GM23338 (cell line): ENCODE results near the gene OR2A5. TPM values are rescaled to one million over a fixed set of nuclear protein-coding genes. Genes with fewer than 3 reads are reported as not detected.
A peak's percentile ranks its signal among the peaks of the same experiment; 100 is the strongest.

Source experiments
- ATAC-seq: fragments of 200-7000 bp; cut with Tn5 transposase; 3 replicates; pipeline ENCODE4 v1.9.1; 2020
- DNase-seq: peaks from one replicate; pipeline ENCODE4 v3.0.0-alpha.2; 2015; ENCODE audit warnings: low spot score
- H2AFZ ChIP-seq: fragments of 200-600 bp; sonication (generic); 2 replicates; pipeline ENCODE4 v1.8.0; 2016; ENCODE audit warnings: antibody characterized with exemption, mild to moderate bottlenecking, moderate library complexity
- H3F3A ChIP-seq: fragments of 200-600 bp; sonication (generic); replicated peaks from 2 replicates; pipeline ENCODE4 v1.8.0; 2017; ENCODE audit warnings: antibody characterized with exemption, mixed run types, low read depth
- H3K27ac ChIP-seq: fragments of 200-600 bp; sonication (generic); 2 replicates; pipeline ENCODE4 v1.6.1; 2016; ENCODE audit warnings: low read depth
- H3K27me3 ChIP-seq: fragments of 200-600 bp; sonication (generic); 2 replicates; pipeline ENCODE4 v1.8.0; 2016; ENCODE audit warnings: mild to moderate bottlenecking, mixed run types, moderate library complexity; ENCODE audit not compliant: insufficient read depth
- H3K36me3 ChIP-seq: fragments of 200-600 bp; sonication (generic); 2 replicates; pipeline ENCODE4 v1.8.0; 2016; ENCODE audit warnings: mild to moderate bottlenecking; ENCODE audit not compliant: insufficient read depth
- H3K4me1 ChIP-seq: fragments of 200-600 bp; sonication (generic); 2 replicates; pipeline ENCODE4 v1.8.0; 2016; ENCODE audit warnings: mild to moderate bottlenecking, moderate library complexity; ENCODE audit not compliant: insufficient read depth
- H3K4me2 ChIP-seq: fragments of 200-600 bp; sonication (generic); 2 replicates; pipeline ENCODE4 v1.7.1; 2017; ENCODE audit warnings: mixed run types
- H3K4me3 ChIP-seq: fragments of 200-600 bp; sonication (generic); 2 replicates; pipeline ENCODE4 v1.6.1; 2016; ENCODE audit warnings: mixed run types
- H3K79me2 ChIP-seq: fragments of 200-600 bp; sonication (generic); replicated peaks from 2 replicates; pipeline ENCODE4 v1.8.0; 2017; ENCODE audit warnings: mild to moderate bottlenecking; ENCODE audit not compliant: insufficient read depth
- H3K9me2 ChIP-seq: fragments of 200-600 bp; sonication (generic); 2 replicates; pipeline ENCODE4 v1.8.0; 2017; ENCODE audit not compliant: insufficient read depth
- H4K20me1 ChIP-seq: fragments of 200-600 bp; sonication (generic); replicated peaks from 2 replicates; pipeline ENCODE4 v1.8.0; 2017; ENCODE audit warnings: mild to moderate bottlenecking; ENCODE audit not compliant: insufficient read depth
- H3K27ac Mint-ChIP-seq: 2 replicates; pipeline ENCODE4 v1.8.0; 2020; ENCODE audit warnings: inconsistent platforms, mild to moderate bottlenecking, moderate library complexity, mixed read lengths
- H3K27me3 Mint-ChIP-seq: 3 replicates; pipeline ENCODE4 v1.8.0; 2022; ENCODE audit warnings: low read depth, mild to moderate bottlenecking, moderate library complexity, mixed read lengths, inconsistent platforms; ENCODE audit not compliant: insufficient read depth, poor library complexity
- H3K36me3 Mint-ChIP-seq: 3 replicates; pipeline ENCODE4 v1.8.0; 2021; ENCODE audit warnings: low read depth, mild to moderate bottlenecking, inconsistent platforms, moderate library complexity, mixed read lengths
- H3K4me1 Mint-ChIP-seq: 3 replicates; pipeline ENCODE4 v1.8.0; 2020; ENCODE audit warnings: mild to moderate bottlenecking, inconsistent platforms, mixed read lengths
- H3K4me3 Mint-ChIP-seq: 3 replicates; pipeline ENCODE4 v1.8.0; 2021; ENCODE audit warnings: moderate library complexity, mild to moderate bottlenecking, inconsistent platforms, mixed read lengths
- H3K9me3 Mint-ChIP-seq: 3 replicates; pipeline ENCODE4 v1.8.0; 2020; ENCODE audit warnings: moderate library complexity, mild to moderate bottlenecking, inconsistent platforms, mixed read lengths
- CREB1 ChIP-seq: fragments of 250-450 bp; sonication (Bioruptor Pico); IDR thresholded peaks from 2 replicates; pipeline ENCODE4 v1.5.0; 2020; ENCODE audit warnings: low read depth, mild to moderate bottlenecking, moderate library complexity
- EZH2 ChIP-seq: fragments of 200-600 bp; sonication (generic); IDR thresholded peaks from one replicate; pipeline ENCODE4 v1.8.0; 2017; ENCODE audit warnings: antibody characterized with exemption, mild to moderate bottlenecking, low read depth; ENCODE audit not compliant: unreplicated experiment
- EZH2phosphoT487 ChIP-seq: fragments of 200-600 bp; sonication (generic); IDR thresholded peaks from one replicate; pipeline ENCODE4 v1.8.1; 2018; ENCODE audit warnings: antibody characterized with exemption; ENCODE audit not compliant: unreplicated experiment
- JUNB ChIP-seq: IDR thresholded peaks from one replicate; pipeline ENCODE4 v1.6.1; 2016; ENCODE audit warnings: antibody characterized with exemption; ENCODE audit not compliant: unreplicated experiment
- POLR2AphosphoS5 ChIP-seq: IDR thresholded peaks from 2 replicates; pipeline ENCODE4 v1.6.1; 2016; ENCODE audit warnings: antibody characterized with exemption, low read depth
- STAT1 ChIP-seq: IDR thresholded peaks from one replicate; pipeline ENCODE4 v1.6.1; 2016; ENCODE audit warnings: antibody characterized with exemption; ENCODE audit not compliant: unreplicated experiment
- ZNF114 ChIP-seq: fragments of 250-450 bp; sonication (Bioruptor Pico); IDR thresholded peaks from 2 replicates; pipeline ENCODE4 v1.5.0; 2020; ENCODE audit warnings: mild to moderate bottlenecking, moderate library complexity
- ZNF331 ChIP-seq: fragments of 250-450 bp; sonication (Bioruptor Pico); IDR thresholded peaks from 2 replicates; pipeline ENCODE4 v1.5.0; 2020; ENCODE audit warnings: low read depth, mild to moderate bottlenecking, moderate library complexity
- polyA plus RNA-seq: library from polyadenylated mRNA; unstranded; fragments of >200 nt; fragmentation: Nextera tagmentation; extraction: Ambion mirVana; gene quantifications from 2 replicates; pipeline ENCODE4 v1.2.1, GENCODE V29; 2016
- total RNA-seq: library from RNA; depleted of rRNA; stranded (reverse); fragments of >200 nt; shearing (Covaris generic); gene quantifications from 2 replicates; pipeline ENCODE4 v1.2.3, GENCODE V29; 2014
- TF ChIP-seq, protein P1 (sequence below), 2 experiments: fragments of 200-600 bp in 1 of 2; sonication (generic) in 1 of 2; conservative IDR thresholded peaks; 2 replicates each; pipeline versions ENCODE4 v1.5.1 to v1.6.1; 2016 to 2017; ENCODE audit warnings: antibody characterized with exemption in 2 of 2, low read depth in 2 of 2, mild to moderate bottlenecking in 2 of 2, moderate library complexity in 1 of 2
- TF ChIP-seq, protein P2 (sequence below): IDR thresholded peaks from 2 replicates; pipeline ENCODE4 v1.6.1; 2016; ENCODE audit warnings: antibody characterized with exemption

The OR2A5 gene
- total and polyA plus RNA-seq, 2 experiments from 2014 or later: not detected

DNA sequence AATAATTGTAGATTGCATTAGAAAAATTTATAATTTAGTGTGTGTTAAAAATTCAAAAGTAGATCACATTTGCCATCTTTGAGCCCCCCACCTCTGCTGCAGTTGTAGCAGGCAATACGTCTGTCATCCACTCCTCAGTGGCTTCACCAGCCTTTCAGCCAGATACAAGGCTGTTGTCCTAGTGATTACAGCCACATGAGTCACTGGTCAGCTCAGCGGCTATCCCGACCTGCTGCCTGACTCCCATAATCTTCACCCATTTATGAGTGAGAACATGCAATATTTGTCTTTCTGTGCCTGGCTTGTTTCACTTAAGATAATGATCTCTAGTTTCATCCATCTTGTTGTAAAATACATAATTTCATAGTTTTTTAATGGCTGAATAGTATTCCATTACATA is 9.2 kb downstream of the OR2A5 start (continued):
- TF ChIP-seq STAT1 (no peak), ZNF114 (CRISPR knock-in tag) (no peak)

- Histone ChIP-seq H3K4me3 (no peak overlapping the region), H4K20me1 (no peaks in the 10 kb centered on the region), H3K27ac (no peak overlapping the region), H3K4me2 (no peak overlapping the region), H3K36me3 (no peaks in the 10 kb centered on the region), H2AFZ (peak overlapping the region; percentile 77; the same call in 1 of the 2 replicates), H3K9me2 (no peaks in the 10 kb centered on the region; the same call in 1 of the 2 replicates), H3K4me1 (no peaks in the 10 kb centered on the region), H3F3A (no peaks in the 10 kb centered on the region), H3K27me3 (no peaks in the 10 kb centered on the region), H3K79me2 (no peaks in the 10 kb centered on the region)
- peaks cover 12% of the 10 kb centered on the region for H3K4me1 Mint-ChIP-seq
- ATAC-seq (peak; percentile 58), DNase-seq (peak; percentile 85)
- H3K4me3 Mint-ChIP-seq: no peak overlapping the region
- peaks cover 13% of the 10 kb centered on the region; the same call in 2 of the 3 replicates for H3K9me3 Mint-ChIP-seq
- no peak overlapping the region for H3K27ac Mint-ChIP-seq
- peaks cover 12% of the 10 kb centered on the region for H3K36me3 Mint-ChIP-seq
- no peaks in the 10 kb centered on the region for H3K27me3 Mint-ChIP-seq
- no peak for TF ChIP-seq EZH2
- TF ChIP-seq, protein P1, sequence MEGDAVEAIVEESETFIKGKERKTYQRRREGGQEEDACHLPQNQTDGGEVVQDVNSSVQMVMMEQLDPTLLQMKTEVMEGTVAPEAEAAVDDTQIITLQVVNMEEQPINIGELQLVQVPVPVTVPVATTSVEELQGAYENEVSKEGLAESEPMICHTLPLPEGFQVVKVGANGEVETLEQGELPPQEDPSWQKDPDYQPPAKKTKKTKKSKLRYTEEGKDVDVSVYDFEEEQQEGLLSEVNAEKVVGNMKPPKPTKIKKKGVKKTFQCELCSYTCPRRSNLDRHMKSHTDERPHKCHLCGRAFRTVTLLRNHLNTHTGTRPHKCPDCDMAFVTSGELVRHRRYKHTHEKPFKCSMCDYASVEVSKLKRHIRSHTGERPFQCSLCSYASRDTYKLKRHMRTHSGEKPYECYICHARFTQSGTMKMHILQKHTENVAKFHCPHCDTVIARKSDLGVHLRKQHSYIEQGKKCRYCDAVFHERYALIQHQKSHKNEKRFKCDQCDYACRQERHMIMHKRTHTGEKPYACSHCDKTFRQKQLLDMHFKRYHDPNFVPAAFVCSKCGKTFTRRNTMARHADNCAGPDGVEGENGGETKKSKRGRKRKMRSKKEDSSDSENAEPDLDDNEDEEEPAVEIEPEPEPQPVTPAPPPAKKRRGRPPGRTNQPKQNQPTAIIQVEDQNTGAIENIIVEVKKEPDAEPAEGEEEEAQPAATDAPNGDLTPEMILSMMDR (conservative IDR thresholded peaks at IDR 0.05; ENCODE audit: low read depth in 2 of 2): peak; percentile 88 to 96
- TF ChIP-seq CREB1 (CRISPR knock-in tag): no peak
These were observed 15.0 kb downstream of the OR2A5 start for GRCh38 chr7:144063710-144064109.

GRCh38 chr7:144069511-144069910 is 20.8 kb downstream of the OR2A5 start, which contains the start of gene OR2A25:
Gene OR2A25, plus strand, starts transcription at chr7:144069811. Its CDS starts 4,409 bp downstream, at chr7:144074220.
- Histone ChIP-seq H3F3A (no peaks in the 10 kb centered on the region), H3K9me2 (no peaks in the 10 kb centered on the region), H3K4me1 (no peaks in the 10 kb centered on the region), H3K27me3 (no peaks in the 10 kb centered on the region), H2AFZ (peak within 1 kb of the TSS; percentile 6; the same call in 1 of the 2 replicates), H3K4me3 (no peak within 1 kb of the TSS), H3K4me2 (no peak within 1 kb of the TSS), H3K27ac (no peak within 1 kb of the TSS), H3K36me3 (no peaks in the 10 kb centered on the region), H4K20me1 (no peaks in the 10 kb centered on the region), H3K79me2 (no peaks in the 10 kb centered on the region)
- H3K9me3 Mint-ChIP-seq: no peaks in the 10 kb centered on the region
- no peaks in the 10 kb centered on the region for H3K27me3 Mint-ChIP-seq
- H3K27ac Mint-ChIP-seq: no peak within 1 kb of the TSS
- no peak within 1 kb of the TSS for H3K4me3 Mint-ChIP-seq
- no peak for DNase-seq
- TF ChIP-seq, protein P1 (conservative IDR thresholded peaks at IDR 0.05; ENCODE audit: low read depth in 2 of 2): no peak
- TF ChIP-seq POLR2AphosphoS5 (no peak), EZH2phosphoT487 (no peak), EZH2 (no peak), JUNB (no peak), ZNF114 (CRISPR knock-in tag) (no peak), ZNF331 (no peak)
- TF ChIP-seq, protein P2, sequence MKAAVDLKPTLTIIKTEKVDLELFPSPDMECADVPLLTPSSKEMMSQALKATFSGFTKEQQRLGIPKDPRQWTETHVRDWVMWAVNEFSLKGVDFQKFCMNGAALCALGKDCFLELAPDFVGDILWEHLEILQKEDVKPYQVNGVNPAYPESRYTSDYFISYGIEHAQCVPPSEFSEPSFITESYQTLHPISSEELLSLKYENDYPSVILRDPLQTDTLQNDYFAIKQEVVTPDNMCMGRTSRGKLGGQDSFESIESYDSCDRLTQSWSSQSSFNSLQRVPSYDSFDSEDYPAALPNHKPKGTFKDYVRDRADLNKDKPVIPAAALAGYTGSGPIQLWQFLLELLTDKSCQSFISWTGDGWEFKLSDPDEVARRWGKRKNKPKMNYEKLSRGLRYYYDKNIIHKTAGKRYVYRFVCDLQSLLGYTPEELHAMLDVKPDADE: no peak
- no peaks in the 10 kb centered on the region for H3K4me1 Mint-ChIP-seq
- no peak for ATAC-seq
- H3K36me3 Mint-ChIP-seq: no peaks in the 10 kb centered on the region
